Spleen (tissue), 11 donors: ENCODE measurements around the gene ZFP3. TPM values are rescaled to one million over a fixed set of nuclear protein-coding genes. Genes with fewer than 3 reads are reported as not detected.

Source experiments
- DNase-seq: peaks from one replicate; pipeline ENCODE4 v3.0.0-alpha.2; 2020
- H3K27ac ChIP-seq, 8 donors: fragments of 200-600 bp; sonication (generic) in 7 of 8; 1 replicate in 4 of 8; 2 replicates in 4 of 8; pipeline versions ENCODE4 v1.5.0 to v1.8.0; 2016 to 2021; ENCODE audit warnings: inconsistent platforms in 4 of 8, mild to moderate bottlenecking in 4 of 8, moderate library complexity in 1 of 8
- H3K27me3 ChIP-seq, 7 donors: fragments of 200-600 bp; sonication (generic) in 6 of 7; replicated peaks in 1 of 7; 1 replicate in 4 of 7; 2 replicates in 3 of 7; pipeline versions ENCODE4 v1.5.0 to v1.8.0; 2016 to 2021; ENCODE audit warnings: inconsistent platforms in 3 of 7, mild to moderate bottlenecking in 1 of 7
- H3K36me3 ChIP-seq, 6 donors: fragments of 200-600 bp; sonication (generic) in 5 of 6; 1 replicate in 4 of 6; 2 replicates in 2 of 6; pipeline versions ENCODE4 v1.5.0 to v1.8.0; 2016 to 2021; ENCODE audit warnings: inconsistent platforms in 2 of 6
- H3K4me1 ChIP-seq, 6 donors: fragments of 200-600 bp; sonication (generic) in 5 of 6; 1 replicate in 3 of 6; 2 replicates in 3 of 6; pipeline versions ENCODE4 v1.5.0 to v1.8.0; 2016 to 2021; ENCODE audit warnings: inconsistent platforms in 3 of 6
- H3K4me3 ChIP-seq, 8 donors: fragments of 200-600 bp; sonication (generic) in 7 of 8; 1 replicate in 4 of 8; 2 replicates in 4 of 8; pipeline versions ENCODE4 v1.5.0 to v1.8.0; 2016 to 2021; ENCODE audit warnings: inconsistent platforms in 4 of 8, mild to moderate bottlenecking in 4 of 8, moderate library complexity in 2 of 8
- H3K9me3 ChIP-seq, 8 donors: fragments of 200-600 bp; sonication (generic) in 7 of 8; 1 replicate in 4 of 8; 2 replicates in 4 of 8; pipeline versions ENCODE4 v1.5.0 to v1.8.0; 2016 to 2021; ENCODE audit warnings: inconsistent platforms in 4 of 8
- POLR2A ChIP-seq, 3 donors: fragments of 450-650 bp; IDR thresholded peaks; one replicate each; pipeline ENCODE4 v1.5.1; 2017; ENCODE audit warnings: antibody characterized with exemption in 3 of 3, mild to moderate bottlenecking in 1 of 3
- POLR2AphosphoS5 ChIP-seq, 3 donors: sonication (generic); formaldehyde crosslinking; IDR thresholded peaks; one replicate each; pipeline ENCODE4 v1.5.1; 2017; ENCODE audit warnings: antibody characterized with exemption in 3 of 3
- WGBS, 5 donors: extraction: QIAGEN DNeasy Blood & Tissue Kit in 3 of 5; methylation state at CpG; one replicate each; pipeline versions ENCODE4 v1.1.5 to v1.1.7; 2013 to 2018; 5-methylcytosine and 5-hydroxymethylcytosine counted together
- intact Hi-C: fragments of 100-400 bp; cut with DNase I; formaldehyde crosslinking; loops from one replicate; pipeline ENCODE4 v1.15.0; 2023; ENCODE audit warnings: low total_unique reads
- polyA plus RNA-seq, 3 donors: library from polyadenylated mRNA; stranded (reverse); fragments of 200-250 nt; gene quantifications; one replicate each; pipeline ENCODE4 v1.2.1, GENCODE V29; 2013
- total RNA-seq, 7 donors: library from RNA; depleted of rRNA in 3 of 7; stranded (reverse); fragments of >200 nt in 3 of 7; fragmentation: NEBNext Ultra II Directional in 4 of 7; extraction: Animal tissue kit (Norgen Biotek cat#: 25700) in 4 of 7; gene quantifications; one replicate each; pipeline versions ENCODE4 v1.1.0 to v1.2.1, GENCODE V29; 2016 to 2021
- TF ChIP-seq, protein P1 (sequence below), 11 experiments: fragments of 200-600 bp in 7 of 11; fragments of 450-650 bp in 4 of 11; sonication (generic) in 4 of 11; IDR thresholded peaks in 8 of 11; conservative IDR thresholded peaks in 3 of 11; 1 replicate in 7 of 11; 2 replicates in 4 of 11; pipeline versions ENCODE4 v1.4.0 to v1.8.0; 2016 to 2021; ENCODE audit warnings: antibody characterized with exemption in 11 of 11, inconsistent platforms in 4 of 11, mild to moderate bottlenecking in 1 of 11
- donor health status: healthy with polysubstance abuse.
- donor health status: DM: no; HTN: no; CAD: no; lungs with moderate emphysema.
- donor health status: DM: no; HTN: no; CAD: no.
- donor health status: Bipolar disorder and iron deficiency.
- donor health status: healthy.
- donor health status: DM: no; HTN: no; CAD: no.
- donor health status: DM: yes; HTN: yes; CAD: no.

Gene ZFP3
- total and polyA plus RNA-seq, 10 donors = 2.8 to 10.4 (median 7.0) TPM

GRCh38 chr17:5035315-5035714 lies 43.0 kb upstream of the ZFP3 start, which contains the start of gene SLC52A1:
SLC52A1 (minus strand) TSS chr17:5035426; CDS start chr17:5034606, 820 bp downstream.
- no peak within 1 kb of the TSS for H3K27ac ChIP-seq
- H3K27me3 ChIP-seq = peaks cover 0 to 29% (median 6%) of the 10 kb centered on the region in 7 donors
- no peak for DNase-seq
- intact Hi-C loops = no loop called here
- peaks cover 7 to 41% (median 24%) of the 10 kb centered on the region in 6 donors for H3K4me1 ChIP-seq
- TF ChIP-seq, protein P1, sequence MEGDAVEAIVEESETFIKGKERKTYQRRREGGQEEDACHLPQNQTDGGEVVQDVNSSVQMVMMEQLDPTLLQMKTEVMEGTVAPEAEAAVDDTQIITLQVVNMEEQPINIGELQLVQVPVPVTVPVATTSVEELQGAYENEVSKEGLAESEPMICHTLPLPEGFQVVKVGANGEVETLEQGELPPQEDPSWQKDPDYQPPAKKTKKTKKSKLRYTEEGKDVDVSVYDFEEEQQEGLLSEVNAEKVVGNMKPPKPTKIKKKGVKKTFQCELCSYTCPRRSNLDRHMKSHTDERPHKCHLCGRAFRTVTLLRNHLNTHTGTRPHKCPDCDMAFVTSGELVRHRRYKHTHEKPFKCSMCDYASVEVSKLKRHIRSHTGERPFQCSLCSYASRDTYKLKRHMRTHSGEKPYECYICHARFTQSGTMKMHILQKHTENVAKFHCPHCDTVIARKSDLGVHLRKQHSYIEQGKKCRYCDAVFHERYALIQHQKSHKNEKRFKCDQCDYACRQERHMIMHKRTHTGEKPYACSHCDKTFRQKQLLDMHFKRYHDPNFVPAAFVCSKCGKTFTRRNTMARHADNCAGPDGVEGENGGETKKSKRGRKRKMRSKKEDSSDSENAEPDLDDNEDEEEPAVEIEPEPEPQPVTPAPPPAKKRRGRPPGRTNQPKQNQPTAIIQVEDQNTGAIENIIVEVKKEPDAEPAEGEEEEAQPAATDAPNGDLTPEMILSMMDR (IDR thresholded peaks at IDR 0.05 in 8 of 11, conservative IDR thresholded peaks at IDR 0.05 in 3 of 11) = no peak
- TF ChIP-seq POLR2AphosphoS5 (IDR thresholded peaks at IDR 0.05) (no peak), POLR2A (IDR thresholded peaks at IDR 0.05) (no peak)
- 6 to 22% (median 12%) methylated on average over 18 to 24 of the region's 24 CpGs for WGBS, 5 donors
- no peaks in the 10 kb centered on the region for H3K36me3 ChIP-seq
- peak within 1 kb of the TSS in 2 of 8 donors; percentile 20 to 52 for H3K4me3 ChIP-seq
- H3K9me3 ChIP-seq = no peaks in the 10 kb centered on the region

- H3K9me3 ChIP-seq = no peaks in the 10 kb centered on the region
- no peaks in the 10 kb centered on the region for H3K27me3 ChIP-seq
- TF ChIP-seq POLR2A (IDR thresholded peaks at IDR 0.05) (no peak), POLR2AphosphoS5 (IDR thresholded peaks at IDR 0.05) (peak in 1 of 3 donors; percentile 15)
- H3K27ac ChIP-seq = peak overlapping the region in 5 of 8 donors; percentile 10 to 69 (median 55)
- no peak for DNase-seq
- no peaks in the 10 kb centered on the region for H3K36me3 ChIP-seq
- H3K4me1 ChIP-seq = peaks cover 0 to 25% (median 2%) of the 10 kb centered on the region in 6 donors
- intact Hi-C loops = no loop called here
- peak overlapping the region in 4 of 8 donors; percentile 13 to 52 (median 25) for H3K4me3 ChIP-seq
- WGBS, 5 donors = 74 to 81% (median 78%) methylated on average over 15 of the region's 15 CpGs
Observed at GRCh38 chr17:5042157-5043022, 35.9 kb upstream of the ZFP3 start.

GRCh38 chr17:5043524-5043923 lies 34.7 kb upstream of the ZFP3 start:
- WGBS, 5 donors = 91 to 100% (median 97%) methylated on average over 1 of the region's 1 CpG
- Histone ChIP-seq H3K36me3 (no peaks in the 10 kb centered on the region), H3K4me1 (peaks cover 0 to 36% (median 9%) of the 10 kb centered on the region in 6 donors), H3K9me3 (no peaks in the 10 kb centered on the region), H3K27ac (no peak overlapping the region), H3K4me3 (no peak overlapping the region), H3K27me3 (no peaks in the 10 kb centered on the region)
- intact Hi-C loops = no loop called here
- TF ChIP-seq, protein P1 (IDR thresholded peaks at IDR 0.05 in 8 of 11, conservative IDR thresholded peaks at IDR 0.05 in 3 of 11) = no peak
- TF ChIP-seq POLR2AphosphoS5 (IDR thresholded peaks at IDR 0.05) (no peak), POLR2A (IDR thresholded peaks at IDR 0.05) (no peak)
- no peak for DNase-seq

DNA sequence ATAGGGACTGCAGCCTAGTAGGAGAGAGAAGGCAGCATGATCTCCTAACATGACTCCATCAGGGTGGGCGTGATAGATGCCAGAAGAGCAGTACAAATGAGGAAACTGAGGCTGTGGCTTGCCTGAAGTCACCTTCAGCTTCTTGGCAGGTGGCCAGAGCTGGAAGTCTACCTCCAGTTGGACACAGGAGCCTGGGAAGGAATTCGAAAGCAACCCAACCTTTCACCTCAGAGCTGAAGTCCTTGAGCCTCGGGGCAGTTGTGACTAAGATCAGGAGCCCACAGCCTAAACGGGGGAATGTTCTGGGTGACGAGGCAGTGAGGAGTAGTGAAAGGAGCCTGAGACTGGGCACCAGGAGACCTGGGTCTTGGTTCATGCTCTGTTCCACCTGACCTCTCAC lies 33.6 kb upstream of the ZFP3 start:
- TF ChIP-seq POLR2A (IDR thresholded peaks at IDR 0.05) = no peak
- TF ChIP-seq, protein P1 (IDR thresholded peaks at IDR 0.05 in 8 of 11, conservative IDR thresholded peaks at IDR 0.05 in 3 of 11) = no peak
- TF ChIP-seq POLR2AphosphoS5 (IDR thresholded peaks at IDR 0.05) = no peak
- H3K4me3 ChIP-seq = no peak overlapping the region
- DNase-seq = no peak
- intact Hi-C loops = no loop called here
- H3K9me3 ChIP-seq = no peaks in the 10 kb centered on the region
- H3K4me1 ChIP-seq = peaks cover 4 to 47% (median 18%) of the 10 kb centered on the region in 6 donors
- no peaks in the 10 kb centered on the region for H3K27me3 ChIP-seq
- WGBS, 5 donors = 74 to 89% (median 85%) methylated on average over 5 of the region's 5 CpGs
- no peaks in the 10 kb centered on the region for H3K36me3 ChIP-seq
- peak overlapping the region in 2 of 8 donors; percentile 2 to 26 for H3K27ac ChIP-seq
